Thyroid gland (tissue), 4 donors: ENCODE data around the gene MLC1.

Source experiments
- CTCF ChIP-seq, 6 experiments: fragments of 200-600 bp in 3 of 6; fragments of 450-650 bp in 3 of 6; sonication (generic) in 3 of 6; IDR thresholded peaks; one replicate each; pipeline ENCODE4 v1.5.1; 2016 to 2019; ENCODE audit warnings: antibody characterized with exemption in 6 of 6, mild to moderate bottlenecking in 2 of 6, inconsistent platforms in 1 of 6, moderate library complexity in 1 of 6
- POLR2A ChIP-seq, 2 donors: fragments of 450-650 bp; IDR thresholded peaks; one replicate each; pipeline ENCODE4 v1.6.1; 2017; ENCODE audit warnings: antibody characterized with exemption in 2 of 2, mild to moderate bottlenecking in 2 of 2, moderate library complexity in 1 of 2

GRCh38 chr22:50078246-50078645 lies 7.0 kb downstream of the MLC1 start:
- TF ChIP-seq CTCF (IDR thresholded peaks at IDR 0.05) (no peak), POLR2A (IDR thresholded peaks at IDR 0.05) (no peak)
